Measurements from ENCODE around the gene RHD.
"Not testable (repeated sequence)": the region's sequence is repeated elsewhere in the genome, so short reads cannot be mapped to it uniquely, and the experiment has no call there.

- not testable (repeated sequence) for TF ChIP-seq CTCF, POLR2A (IDR thresholded peaks at IDR 0.05)
These were observed 7.4 kb downstream of the RHD start for GRCh38 chr1:25279693-25280111.

Data from thyroid gland (tissue), 4 donors.